Glutamatergic neuron (in vitro differentiated cells): ENCODE measurements around the gene WWP2. TPM values are rescaled to one million over a fixed set of nuclear protein-coding genes. Genes with fewer than 3 reads are reported as not detected.

Source experiments
- DNase-seq: peaks from one replicate; pipeline ENCODE4 v3.0.0; 2022
- H3K27ac Mint-ChIP-seq: one replicate; pipeline ENCODE4 v1.8.0; 2020; ENCODE audit warnings: mild to moderate bottlenecking, mixed read lengths, inconsistent platforms; ENCODE audit not compliant: unreplicated experiment
- H3K27me3 Mint-ChIP-seq: one replicate; pipeline ENCODE4 v1.8.0; 2020; ENCODE audit warnings: mild to moderate bottlenecking, moderate library complexity, mixed read lengths, inconsistent platforms; ENCODE audit not compliant: unreplicated experiment
- H3K36me3 Mint-ChIP-seq: one replicate; pipeline ENCODE4 v1.8.0; 2020; ENCODE audit warnings: mild to moderate bottlenecking, mixed read lengths, inconsistent platforms; ENCODE audit not compliant: unreplicated experiment
- H3K4me1 Mint-ChIP-seq: one replicate; pipeline ENCODE4 v1.8.0; 2020; ENCODE audit warnings: mild to moderate bottlenecking, low read depth, mixed read lengths, inconsistent platforms; ENCODE audit not compliant: unreplicated experiment
- H3K4me3 Mint-ChIP-seq: one replicate; pipeline ENCODE4 v1.8.0; 2020; ENCODE audit warnings: mild to moderate bottlenecking, mixed read lengths, inconsistent platforms; ENCODE audit not compliant: unreplicated experiment
- H3K9me3 Mint-ChIP-seq: one replicate; pipeline ENCODE4 v1.8.0; 2020; ENCODE audit warnings: mild to moderate bottlenecking, moderate library complexity, mixed read lengths, inconsistent platforms; ENCODE audit not compliant: unreplicated experiment
- CTCF ChIP-seq: fragments of 200-600 bp; sonication (generic); IDR thresholded peaks from one replicate; pipeline ENCODE4 v1.5.0; 2021; ENCODE audit not compliant: partially characterized antibody, unreplicated experiment
- total RNA-seq: library from RNA; stranded (reverse); fragmentation: NEBNext Ultra II Directional; extraction: Animal tissue kit (Norgen Biotek cat#: 25700); gene quantifications from one replicate; pipeline ENCODE4 v1.2.1, GENCODE V29; 2021; ENCODE audit not compliant: unreplicated experiment

Gene WWP2
- total RNA-seq, 1 donor from 2014 or later = 46.8 TPM

- Mint-ChIP-seq H3K36me3 (peaks cover 4% of the 10 kb centered on the region), H3K4me3 (no peak overlapping the region), H3K4me1 (no peaks in the 10 kb centered on the region), H3K27me3 (peaks cover 2% of the 10 kb centered on the region), H3K27ac (no peak overlapping the region), H3K9me3 (no peaks in the 10 kb centered on the region)
- no peak for DNase-seq
- no peak for TF ChIP-seq CTCF
Observed at GRCh38 chr16:69745959-69746358, 16.2 kb upstream of the WWP2 start.

GRCh38 chr16:69747115-69747514 is 15.0 kb upstream of the WWP2 start:
- Mint-ChIP-seq H3K27me3 (peaks cover 2% of the 10 kb centered on the region), H3K9me3 (no peaks in the 10 kb centered on the region), H3K4me1 (no peaks in the 10 kb centered on the region), H3K36me3 (peaks cover 4% of the 10 kb centered on the region), H3K4me3 (no peak overlapping the region), H3K27ac (no peak overlapping the region)
- DNase-seq = no peak
- TF ChIP-seq CTCF = no peak

GRCh38 chr16:69748694-69749345 is 13.3 kb upstream of the WWP2 start:
- TF ChIP-seq CTCF = no peak
- DNase-seq = no peak
- H3K27me3 Mint-ChIP-seq = no peaks in the 10 kb centered on the region
- H3K9me3 Mint-ChIP-seq = no peaks in the 10 kb centered on the region
- H3K4me3 Mint-ChIP-seq = no peak overlapping the region
- H3K4me1 Mint-ChIP-seq = no peaks in the 10 kb centered on the region
- H3K36me3 Mint-ChIP-seq = no peaks in the 10 kb centered on the region
- H3K27ac Mint-ChIP-seq = no peak overlapping the region

GRCh38 chr16:69754143-69754468 is 8.0 kb upstream of the WWP2 start:
- TF ChIP-seq CTCF = no peak
- Mint-ChIP-seq H3K9me3 (peaks cover 3% of the 10 kb centered on the region), H3K27ac (peak overlapping the region; percentile 95), H3K27me3 (peaks cover 5% of the 10 kb centered on the region), H3K4me1 (no peaks in the 10 kb centered on the region), H3K4me3 (peak overlapping the region; percentile 100), H3K36me3 (no peaks in the 10 kb centered on the region)
- DNase-seq = no peak

GRCh38 chr16:69754469-69755310 is 7.4 kb upstream of the WWP2 start, which contains the start of gene NOB1:
Gene NOB1 (minus strand): TSS chr16:69754926. CDS start chr16:69754910, 16 bp downstream.
- H3K27ac Mint-ChIP-seq = peak within 1 kb of the TSS; percentile 95
- no peaks in the 10 kb centered on the region for H3K36me3 Mint-ChIP-seq
- H3K4me1 Mint-ChIP-seq = no peaks in the 10 kb centered on the region
- H3K9me3 Mint-ChIP-seq = peaks cover 3% of the 10 kb centered on the region
- peak; percentile 96 for DNase-seq
- peaks cover 5% of the 10 kb centered on the region for H3K27me3 Mint-ChIP-seq
- TF ChIP-seq CTCF = peak; percentile 96
- peak within 1 kb of the TSS; percentile 100 for H3K4me3 Mint-ChIP-seq
